Ishikawa (cell line): ENCODE data around the gene CCDC60.

Source experiments
- EP300 ChIP-seq: IDR thresholded peaks from 2 replicates; pipeline ENCODE4 v1.6.1; 2012; ENCODE audit warnings: borderline replicate concordance
- NFIC ChIP-seq: IDR thresholded peaks from 2 replicates; pipeline ENCODE4 v1.6.1; 2012
- TEAD4 ChIP-seq: IDR thresholded peaks from 2 replicates; pipeline ENCODE4 v1.6.1; 2012
- TF ChIP-seq, protein P1 (sequence below): IDR thresholded peaks from 2 replicates; pipeline ENCODE4 v1.6.1; 2012
- TF ChIP-seq, protein P2 (sequence below): IDR thresholded peaks from 2 replicates; pipeline ENCODE4 v1.6.1; 2012; ENCODE audit warnings: low read depth, mild to moderate bottlenecking

DNA sequence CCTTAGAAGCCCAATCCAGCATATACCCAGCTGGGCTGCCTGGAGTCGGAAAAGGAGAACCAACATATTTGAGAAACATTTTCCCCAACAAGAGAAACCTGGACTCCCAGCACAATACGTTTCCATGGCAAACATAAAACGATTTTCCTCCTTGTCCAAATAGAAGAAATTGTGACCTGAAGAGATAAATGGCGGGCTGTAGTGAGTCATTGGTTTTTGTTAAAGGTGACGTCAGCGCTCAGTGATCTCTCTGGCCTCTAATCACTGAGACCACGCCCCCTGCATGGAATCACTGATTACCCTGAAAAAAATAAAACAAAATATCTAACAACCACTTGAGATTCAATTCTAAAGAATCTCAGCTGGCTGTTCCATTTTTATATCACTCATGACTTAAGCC is 6.0 kb downstream of the CCDC60 start:
- TF ChIP-seq EP300 = no peak
- no peak for TF ChIP-seq TEAD4
- no peak for TF ChIP-seq NFIC
- TF ChIP-seq, protein P1, sequence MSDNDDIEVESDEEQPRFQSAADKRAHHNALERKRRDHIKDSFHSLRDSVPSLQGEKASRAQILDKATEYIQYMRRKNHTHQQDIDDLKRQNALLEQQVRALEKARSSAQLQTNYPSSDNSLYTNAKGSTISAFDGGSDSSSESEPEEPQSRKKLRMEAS = no peak
- TF ChIP-seq, protein P2, sequence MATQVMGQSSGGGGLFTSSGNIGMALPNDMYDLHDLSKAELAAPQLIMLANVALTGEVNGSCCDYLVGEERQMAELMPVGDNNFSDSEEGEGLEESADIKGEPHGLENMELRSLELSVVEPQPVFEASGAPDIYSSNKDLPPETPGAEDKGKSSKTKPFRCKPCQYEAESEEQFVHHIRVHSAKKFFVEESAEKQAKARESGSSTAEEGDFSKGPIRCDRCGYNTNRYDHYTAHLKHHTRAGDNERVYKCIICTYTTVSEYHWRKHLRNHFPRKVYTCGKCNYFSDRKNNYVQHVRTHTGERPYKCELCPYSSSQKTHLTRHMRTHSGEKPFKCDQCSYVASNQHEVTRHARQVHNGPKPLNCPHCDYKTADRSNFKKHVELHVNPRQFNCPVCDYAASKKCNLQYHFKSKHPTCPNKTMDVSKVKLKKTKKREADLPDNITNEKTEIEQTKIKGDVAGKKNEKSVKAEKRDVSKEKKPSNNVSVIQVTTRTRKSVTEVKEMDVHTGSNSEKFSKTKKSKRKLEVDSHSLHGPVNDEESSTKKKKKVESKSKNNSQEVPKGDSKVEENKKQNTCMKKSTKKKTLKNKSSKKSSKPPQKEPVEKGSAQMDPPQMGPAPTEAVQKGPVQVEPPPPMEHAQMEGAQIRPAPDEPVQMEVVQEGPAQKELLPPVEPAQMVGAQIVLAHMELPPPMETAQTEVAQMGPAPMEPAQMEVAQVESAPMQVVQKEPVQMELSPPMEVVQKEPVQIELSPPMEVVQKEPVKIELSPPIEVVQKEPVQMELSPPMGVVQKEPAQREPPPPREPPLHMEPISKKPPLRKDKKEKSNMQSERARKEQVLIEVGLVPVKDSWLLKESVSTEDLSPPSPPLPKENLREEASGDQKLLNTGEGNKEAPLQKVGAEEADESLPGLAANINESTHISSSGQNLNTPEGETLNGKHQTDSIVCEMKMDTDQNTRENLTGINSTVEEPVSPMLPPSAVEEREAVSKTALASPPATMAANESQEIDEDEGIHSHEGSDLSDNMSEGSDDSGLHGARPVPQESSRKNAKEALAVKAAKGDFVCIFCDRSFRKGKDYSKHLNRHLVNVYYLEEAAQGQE = no peak
